Trophoblast cell (in vitro differentiated cells and primary cell): ENCODE data around the gene MAP7D1.

Experiments used
- DNase-seq, 2 donors: peaks; one replicate each; pipeline ENCODE4 v3.0.0-alpha.2; 2016
- H2AFZ ChIP-seq: 2 replicates; pipeline ENCODE4 v1.6.1; 2013; ENCODE audit warnings: low read length, moderate library complexity, mild to moderate bottlenecking; ENCODE audit not compliant: insufficient read depth, poor library complexity
- H2AK5ac ChIP-seq: 2 replicates; pipeline ENCODE4 v1.6.1; 2013; ENCODE audit warnings: mild to moderate bottlenecking, low read length
- H2BK120ac ChIP-seq: 2 replicates; pipeline ENCODE4 v1.6.1; 2013; ENCODE audit warnings: low read length, mild to moderate bottlenecking, moderate library complexity; ENCODE audit not compliant: insufficient read depth, poor library complexity
- H2BK12ac ChIP-seq: 2 replicates; pipeline ENCODE4 v1.6.1; 2013; ENCODE audit warnings: mild to moderate bottlenecking, low read length, moderate library complexity
- H2BK5ac ChIP-seq: 2 replicates; pipeline ENCODE4 v1.6.1; 2013; ENCODE audit warnings: low read length, low read depth, moderate library complexity, mild to moderate bottlenecking; ENCODE audit not compliant: poor library complexity
- H3K14ac ChIP-seq: 2 replicates; pipeline ENCODE4 v1.6.1; 2013; ENCODE audit warnings: mild to moderate bottlenecking, low read length
- H3K18ac ChIP-seq: 2 replicates; pipeline ENCODE4 v1.6.1; 2013; ENCODE audit warnings: mild to moderate bottlenecking, low read length
- H3K23ac ChIP-seq: 2 replicates; pipeline ENCODE4 v1.6.1; 2013; ENCODE audit warnings: low read length
- H3K27ac ChIP-seq: 2 replicates; pipeline ENCODE4 v1.5.1; 2013; ENCODE audit warnings: low read depth, mild to moderate bottlenecking, inconsistent platforms, low read length, moderate library complexity
- H3K27me3 ChIP-seq: 2 replicates; pipeline ENCODE4 v1.6.1; 2013; ENCODE audit warnings: inconsistent platforms, mild to moderate bottlenecking, low read length, moderate library complexity; ENCODE audit not compliant: insufficient read depth
- H3K36me3 ChIP-seq, 2 experiments: 1 replicate in 1 of 2; 2 replicates in 1 of 2; pipeline ENCODE4 v1.6.1; 2013; ENCODE audit warnings: low read length in 2 of 2, mild to moderate bottlenecking in 2 of 2, moderate library complexity in 1 of 2; ENCODE audit not compliant: insufficient read depth in 2 of 2, control insufficient read depth in 1 of 2
- H3K4ac ChIP-seq: 2 replicates; pipeline ENCODE4 v1.6.1; 2013; ENCODE audit warnings: low read depth, mild to moderate bottlenecking, low read length, moderate library complexity
- H3K4me1 ChIP-seq, 2 experiments: 1 replicate in 1 of 2; 2 replicates in 1 of 2; pipeline ENCODE4 v1.6.1; 2013; ENCODE audit warnings: low read length in 2 of 2, mild to moderate bottlenecking in 2 of 2, moderate library complexity in 1 of 2; ENCODE audit not compliant: insufficient read depth in 2 of 2, control insufficient read depth in 1 of 2
- H3K4me2 ChIP-seq: 2 replicates; pipeline ENCODE4 v1.6.1; 2013; ENCODE audit warnings: inconsistent platforms, mild to moderate bottlenecking, low read length, moderate library complexity
- H3K4me3 ChIP-seq: 2 replicates; pipeline ENCODE4 v1.5.1; 2013; ENCODE audit warnings: mild to moderate bottlenecking, low read depth, low read length, inconsistent platforms
- H3K79me1 ChIP-seq: one replicate; pipeline ENCODE4 v1.6.1; 2013; ENCODE audit warnings: low read length
- H3K79me2 ChIP-seq: 2 replicates; pipeline ENCODE4 v1.6.1; 2013; ENCODE audit warnings: low read length, mild to moderate bottlenecking; ENCODE audit not compliant: control insufficient read depth, insufficient read depth, poor library complexity
- H3K9ac ChIP-seq: 2 replicates; pipeline ENCODE4 v1.6.1; 2013; ENCODE audit warnings: mild to moderate bottlenecking, low read length
- H3K9me3 ChIP-seq: 2 replicates; pipeline ENCODE4 v1.6.1; 2013; ENCODE audit warnings: low read depth, mild to moderate bottlenecking, control low read depth, inconsistent platforms, low read length; ENCODE audit not compliant: insufficient read depth
- H4K12ac ChIP-seq: 2 replicates; pipeline ENCODE4 v1.6.1; 2013; ENCODE audit warnings: low read depth, mild to moderate bottlenecking, low read length, moderate library complexity
- H4K8ac ChIP-seq: 2 replicates; pipeline ENCODE4 v1.6.1; 2013; ENCODE audit warnings: low read depth, mild to moderate bottlenecking, low read length, moderate library complexity
- H4K91ac ChIP-seq: one replicate; pipeline ENCODE4 v1.6.1; 2013; ENCODE audit warnings: low read depth, mild to moderate bottlenecking, low read length, moderate library complexity
- WGBS: extraction: QIAGEN DNeasy Blood & Tissue Kit; methylation state at CpG from one replicate; pipeline ENCODE4 v1.1.7; 2013; ENCODE audit warnings: missing lambda C conversion rate; ENCODE audit not compliant: insufficient read length, insufficient coverage; ENCODE audit errors: extremely low coverage; 5-methylcytosine and 5-hydroxymethylcytosine counted together

Gene MAP7D1

GRCh38 chr1:36115200-36115669 lies 40.7 kb upstream of the MAP7D1 start:
- H3K4ac ChIP-seq = no peak overlapping the region
- WGBS = no CpG with 5 or more reads among the region's 18 CpGs

GRCh38 chr1:36115931-36116330 lies 40.0 kb upstream of the MAP7D1 start:
- Histone ChIP-seq H3K18ac (no peak overlapping the region), H2AK5ac (no peak overlapping the region), H3K4me1 (peaks cover 12 to 19% of the 10 kb centered on the region in 2 experiments), H3K27me3 (no peaks in the 10 kb centered on the region), H3K36me3 (no peaks in the 10 kb centered on the region), H2BK120ac (no peak overlapping the region), H3K4me3 (no peak overlapping the region), H3K14ac (no peak overlapping the region), H3K79me1 (no peaks in the 10 kb centered on the region), H4K91ac (no peak overlapping the region), H3K4me2 (no peak overlapping the region), H3K79me2 (no peaks in the 10 kb centered on the region), H3K9me3 (no peaks in the 10 kb centered on the region), H4K8ac (no peak overlapping the region), H2BK5ac (no peak overlapping the region), H3K27ac (no peak overlapping the region), H3K23ac (no peak overlapping the region), H4K12ac (no peak overlapping the region), H2BK12ac (no peak overlapping the region), H2AFZ (no peak overlapping the region), H3K4ac (no peak overlapping the region), H3K9ac (no peak overlapping the region)
- WGBS = no CpG with 5 or more reads among the region's 5 CpGs
- DNase-seq = no peak

More at GRCh38 chr1:36115200-36115669, 40.7 kb upstream of the MAP7D1 start:
- Histone ChIP-seq H3K27ac (no peak overlapping the region), H2AK5ac (no peak overlapping the region), H3K9ac (no peak overlapping the region), H3K27me3 (no peaks in the 10 kb centered on the region), H3K4me1 (peaks cover 12 to 19% of the 10 kb centered on the region in 2 experiments), H3K14ac (no peak overlapping the region), H4K12ac (no peak overlapping the region), H2BK12ac (no peak overlapping the region), H2BK5ac (no peak overlapping the region), H4K8ac (peak overlapping the region; percentile 7), H3K79me1 (no peaks in the 10 kb centered on the region), H3K18ac (no peak overlapping the region), H3K9me3 (no peaks in the 10 kb centered on the region), H3K4me2 (no peak overlapping the region), H2AFZ (no peak overlapping the region), H3K23ac (no peak overlapping the region), H4K91ac (no peak overlapping the region), H2BK120ac (no peak overlapping the region), H3K79me2 (no peaks in the 10 kb centered on the region), H3K36me3 (no peaks in the 10 kb centered on the region), H3K4me3 (no peak overlapping the region)
- no peak for DNase-seq

GRCh38 chr1:36116901-36117300 lies 39.1 kb upstream of the MAP7D1 start:
- H2BK12ac ChIP-seq = no peak overlapping the region
- no peak overlapping the region for H3K9ac ChIP-seq
- no peak overlapping the region for H3K23ac ChIP-seq
- H3K18ac ChIP-seq = no peak overlapping the region
- H2BK5ac ChIP-seq = no peak overlapping the region
- no peak overlapping the region for H3K4me2 ChIP-seq
- no CpG with 5 or more reads among the region's 5 CpGs for WGBS
- H3K27ac ChIP-seq = no peak overlapping the region
- H2AFZ ChIP-seq = no peak overlapping the region
- no peaks in the 10 kb centered on the region for H3K9me3 ChIP-seq
- no peak overlapping the region for H3K4ac ChIP-seq
- no peak overlapping the region for H4K8ac ChIP-seq
- no peak overlapping the region for H3K4me3 ChIP-seq
- H2BK120ac ChIP-seq = no peak overlapping the region
- no peak overlapping the region for H2AK5ac ChIP-seq
- no peaks in the 10 kb centered on the region for H3K36me3 ChIP-seq
- no peak overlapping the region for H4K12ac ChIP-seq
- peaks cover 12 to 19% of the 10 kb centered on the region in 2 experiments for H3K4me1 ChIP-seq
- no peak overlapping the region for H3K14ac ChIP-seq
- DNase-seq = no peak
- no peak overlapping the region for H4K91ac ChIP-seq
- no peaks in the 10 kb centered on the region for H3K79me1 ChIP-seq
- peaks cover under 1% of the 10 kb centered on the region for H3K27me3 ChIP-seq
- no peaks in the 10 kb centered on the region for H3K79me2 ChIP-seq

- Histone ChIP-seq H3K18ac (no peak overlapping the region), H3K14ac (no peak overlapping the region), H4K91ac (no peak overlapping the region), H3K4ac (no peak overlapping the region), H3K4me1 (peaks cover 12 to 19% of the 10 kb centered on the region in 2 experiments), H3K79me1 (no peaks in the 10 kb centered on the region), H3K27ac (no peak overlapping the region), H2AK5ac (no peak overlapping the region), H3K23ac (no peak overlapping the region), H2BK12ac (no peak overlapping the region), H4K12ac (no peak overlapping the region), H3K4me3 (no peak overlapping the region), H3K36me3 (no peaks in the 10 kb centered on the region), H3K4me2 (no peak overlapping the region), H3K27me3 (peaks cover 5% of the 10 kb centered on the region), H2BK120ac (no peak overlapping the region), H3K79me2 (no peaks in the 10 kb centered on the region), H2AFZ (no peak overlapping the region), H3K9me3 (no peaks in the 10 kb centered on the region), H3K9ac (no peak overlapping the region), H2BK5ac (no peak overlapping the region), H4K8ac (no peak overlapping the region)
- no CpG with 5 or more reads among the region's 10 CpGs for WGBS
- DNase-seq = no peak
Measured at GRCh38 chr1:36118447-36119204, 37.3 kb upstream of the MAP7D1 start.
